NOMO-1 treated with dmso at 0.1 percent for 144 hours (cell line): ENCODE results near the gene LPAR1.
"Not testable (repeated sequence)": the region's sequence is repeated elsewhere in the genome, so short reads cannot be mapped to it uniquely, and the experiment has no call there.

ENCODE experiments used
- DNase-seq: peaks from one replicate; lab custom pipeline; 2025; ENCODE audit not compliant: unreplicated experiment; lab: John Stamatoyannopoulos, UW

LPAR1 gene

GRCh38 chr9:111038331-111039230 lies at the start of gene LPAR1:
Gene LPAR1 (minus strand): TSS chr9:111038470. CDS start chr9:110972117, 66,353 bp downstream.
- DNase-seq: no peak

DNA sequence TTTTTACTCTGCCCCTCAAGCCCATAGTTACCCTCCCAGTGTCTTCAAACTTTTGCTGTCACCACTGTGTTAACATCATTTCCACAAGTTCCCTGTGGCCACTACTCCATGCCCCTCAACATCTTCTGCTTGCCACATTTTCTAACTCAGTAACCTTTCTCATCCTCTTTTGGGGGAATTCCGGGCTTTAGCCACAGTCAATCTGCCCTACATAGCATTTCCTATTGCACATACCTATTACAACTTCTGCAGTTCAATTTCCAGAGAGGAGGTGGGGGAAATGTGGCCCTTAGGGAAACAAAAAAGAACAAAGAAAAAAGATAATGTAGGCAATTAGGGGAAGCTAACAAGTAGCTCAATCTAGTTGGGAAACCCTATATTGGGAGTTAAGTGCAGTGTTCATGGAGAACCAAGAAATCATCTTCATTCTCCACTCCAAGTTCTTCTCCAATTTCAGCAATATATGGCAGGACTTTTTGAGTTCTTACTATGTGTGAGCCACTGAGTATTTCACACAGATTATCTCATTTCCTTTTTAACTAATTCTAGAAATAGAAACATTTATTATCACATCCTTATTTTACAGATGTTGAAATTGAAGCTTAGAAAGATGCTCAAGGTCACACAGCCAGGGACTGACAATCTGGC lies 40.2 kb upstream of the LPAR1 start:
- peak; percentile 14 for DNase-seq

DNA sequence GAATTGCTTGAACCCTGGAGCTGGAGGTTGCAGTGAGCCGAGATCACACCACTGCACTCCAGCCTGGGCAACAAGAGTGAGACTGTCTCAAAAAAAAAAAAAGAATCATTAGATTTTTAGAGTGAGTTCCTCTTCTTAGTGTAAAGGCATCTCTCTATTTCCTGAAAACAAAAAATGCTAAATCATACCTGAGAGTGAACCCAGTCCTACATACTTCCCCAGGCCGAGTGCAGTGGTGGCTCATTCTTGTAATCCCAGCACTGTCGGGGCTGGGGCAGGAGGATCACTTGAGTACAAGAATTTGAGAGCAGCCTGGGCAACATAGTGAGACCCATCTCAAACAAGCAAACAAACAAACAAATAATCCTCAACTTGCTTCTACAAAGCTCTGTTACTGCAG lies 38.2 kb upstream of the LPAR1 start:
- peak; percentile 64 for DNase-seq

DNA sequence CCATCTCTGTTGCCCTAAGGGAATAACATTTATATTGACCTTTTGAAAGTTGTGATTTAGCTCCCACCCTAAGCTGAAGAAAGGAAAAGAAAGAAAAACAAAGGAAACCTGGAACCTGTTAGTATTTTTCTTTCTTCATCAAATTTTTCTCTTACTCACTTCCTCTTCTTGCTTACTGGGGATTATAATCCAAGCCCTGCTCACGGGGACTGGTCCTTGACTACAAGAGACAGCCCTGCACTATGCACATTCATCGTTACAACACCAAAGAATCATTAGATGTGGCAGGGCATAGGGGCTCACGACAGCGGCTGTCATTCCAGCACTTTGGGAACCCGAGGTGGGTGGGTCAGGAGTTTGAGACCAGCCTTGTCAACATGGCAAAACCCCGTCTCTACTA lies 37.8 kb upstream of the LPAR1 start:
- DNase-seq: peak; percentile 26

GRCh38 chr9:111074395-111074794 lies 36.1 kb upstream of the LPAR1 start:
- peak; percentile 85 for DNase-seq

DNA sequence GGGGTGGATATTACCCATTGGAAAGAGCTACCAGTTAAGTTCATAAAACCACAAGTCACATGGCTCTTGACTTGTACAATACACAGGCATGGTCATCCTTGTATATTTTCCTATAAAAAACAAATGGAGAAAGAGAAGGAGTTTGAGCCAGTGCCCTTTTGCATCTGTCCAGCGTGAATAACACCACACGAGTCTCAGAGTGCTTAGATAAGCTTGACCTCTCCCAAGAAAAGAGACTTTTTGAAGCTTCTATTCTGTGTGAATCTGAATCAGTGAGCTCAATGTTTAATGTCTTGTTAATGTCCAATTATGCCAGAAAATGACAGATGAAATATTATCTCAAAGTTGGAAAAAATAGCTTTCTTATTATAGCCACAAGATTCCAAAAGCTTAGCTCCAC lies 30.9 kb upstream of the LPAR1 start:
- DNase-seq: no peak

DNA sequence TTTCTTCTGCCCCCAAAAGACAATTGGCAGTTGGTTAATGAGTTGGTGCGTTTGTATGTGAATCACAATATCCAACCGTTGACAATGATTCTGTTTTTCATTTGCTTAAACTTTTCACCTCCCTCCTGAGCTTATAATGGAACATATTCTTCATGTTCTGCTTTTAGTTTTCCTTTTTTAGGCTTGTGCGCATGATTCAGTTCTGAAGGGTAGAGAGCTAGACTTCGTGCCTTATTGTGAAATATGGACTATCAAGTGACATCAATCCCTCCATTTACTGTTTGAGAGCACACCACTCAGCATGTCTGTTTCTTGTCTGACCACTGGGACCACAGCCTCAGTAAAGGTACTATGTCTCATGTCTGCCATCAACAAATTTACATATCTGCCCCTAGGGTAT lies 30.5 kb upstream of the LPAR1 start:
- DNase-seq: peak; percentile 55

DNA sequence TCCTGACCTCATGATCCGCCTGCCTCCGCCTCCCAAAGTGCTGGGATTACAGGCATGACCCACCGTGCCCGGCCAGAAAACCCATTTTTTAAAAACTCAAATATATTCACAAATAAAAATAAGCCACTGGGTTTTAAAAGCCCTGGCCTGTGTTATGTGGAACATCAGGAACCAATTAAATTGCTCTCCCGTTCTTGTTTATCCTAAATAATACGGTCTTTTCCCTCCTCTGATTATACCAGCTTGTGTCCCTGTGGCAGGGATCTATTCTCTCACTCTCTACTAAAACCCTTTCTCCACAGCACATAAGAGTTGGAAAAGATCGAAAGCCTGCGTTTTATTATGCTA lies 30.1 kb upstream of the LPAR1 start:
- no peak for DNase-seq

- DNase-seq: no peak
These were observed 28.2 kb upstream of the LPAR1 start for GRCh38 chr9:111066468-111066867.

DNA sequence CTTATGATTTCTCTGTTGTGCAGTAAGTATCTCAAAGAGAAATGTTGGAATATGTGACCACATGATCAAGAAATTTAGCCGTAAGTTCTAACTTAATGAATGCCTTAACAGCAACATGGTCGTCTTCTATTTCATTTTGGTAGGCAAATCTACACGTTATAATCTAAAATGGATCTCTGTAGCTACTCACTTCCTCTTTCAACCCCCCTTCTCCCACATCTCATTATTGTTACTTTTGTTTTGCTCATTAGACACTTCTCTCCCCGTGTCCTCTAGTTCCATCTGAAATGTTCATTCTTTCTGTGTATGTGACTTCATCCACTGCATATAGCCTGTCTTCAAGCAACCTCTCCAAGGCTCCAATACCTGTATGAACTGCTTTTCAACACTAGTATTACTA lies 27.1 kb upstream of the LPAR1 start:
- DNase-seq: peak; percentile 41

DNA sequence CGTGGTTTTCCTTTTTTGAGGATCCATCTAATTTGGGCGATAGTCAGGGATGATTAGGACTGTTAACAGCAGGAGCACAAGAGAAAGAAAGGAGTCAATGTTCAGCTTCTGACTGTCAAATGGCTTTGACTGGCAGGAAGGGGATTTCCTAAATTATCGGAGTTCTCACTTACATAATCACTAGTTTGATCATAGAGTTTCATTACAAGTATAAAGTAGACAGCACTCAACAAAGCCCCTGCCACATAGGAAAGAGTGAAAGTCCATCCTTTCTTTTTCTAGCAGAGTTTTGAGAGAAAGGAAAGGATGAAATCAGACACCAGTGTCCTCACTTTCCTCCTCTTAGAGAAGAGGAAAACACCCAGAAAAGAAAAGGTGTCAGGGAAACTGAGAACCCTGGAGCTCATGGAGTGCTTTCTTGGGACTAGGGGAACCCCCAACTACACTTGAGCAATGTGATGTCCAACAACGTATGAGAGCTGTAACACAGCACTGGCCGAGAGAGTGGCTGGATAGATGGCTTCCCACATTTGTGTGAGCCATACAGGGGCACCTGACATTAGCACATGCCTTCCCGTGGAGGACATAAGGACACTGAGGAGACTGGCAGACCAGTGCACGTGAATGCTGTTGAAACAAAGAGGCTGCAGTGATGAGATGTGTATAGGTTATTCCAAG lies 26.0 kb upstream of the LPAR1 start:
- no peak for DNase-seq

DNA sequence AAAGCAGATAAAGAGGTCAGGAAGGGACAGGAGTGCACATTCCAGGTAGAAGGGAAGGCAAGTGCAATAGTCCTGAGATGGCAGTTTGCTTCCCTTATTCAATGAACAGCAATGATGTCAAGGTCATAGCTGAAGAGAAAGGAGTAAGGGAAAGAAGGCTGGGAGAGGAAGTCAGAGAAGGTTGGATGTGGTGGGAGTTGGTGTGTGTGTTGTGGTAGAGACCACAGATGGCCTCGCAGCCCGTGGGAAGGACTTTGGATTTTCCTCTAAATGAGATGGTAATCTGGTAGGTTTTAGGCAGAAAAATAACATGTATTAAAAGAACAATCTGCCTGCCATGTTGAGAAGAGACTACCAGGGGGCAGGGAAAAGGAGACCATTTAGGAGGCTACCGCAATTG lies 25.1 kb upstream of the LPAR1 start:
- DNase-seq: no peak

- no peak for DNase-seq
These were observed 19.9 kb upstream of the LPAR1 start for GRCh38 chr9:111058166-111058565.

- no peak for DNase-seq
These were observed 18.3 kb upstream of the LPAR1 start for GRCh38 chr9:111056538-111056937.

DNA sequence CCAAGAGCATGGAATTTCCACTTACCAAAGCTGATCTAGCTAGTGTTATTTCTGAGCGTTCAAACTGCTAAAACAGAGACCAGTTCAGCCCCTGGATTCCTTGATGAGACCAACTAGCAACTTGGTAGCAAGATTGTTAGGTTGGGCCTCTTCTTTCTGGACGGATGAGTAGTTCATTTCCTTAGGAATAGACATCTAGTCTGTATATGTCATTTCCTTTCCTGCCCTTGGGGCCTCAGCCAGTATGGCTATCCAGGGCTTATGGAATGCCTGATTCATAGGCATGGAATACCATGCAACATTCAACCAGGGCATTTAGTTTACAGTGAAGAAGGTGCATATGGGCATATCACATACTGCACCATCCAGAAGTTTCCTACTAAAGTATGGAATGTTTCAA lies 14.5 kb upstream of the LPAR1 start:
- no peak for DNase-seq

DNA sequence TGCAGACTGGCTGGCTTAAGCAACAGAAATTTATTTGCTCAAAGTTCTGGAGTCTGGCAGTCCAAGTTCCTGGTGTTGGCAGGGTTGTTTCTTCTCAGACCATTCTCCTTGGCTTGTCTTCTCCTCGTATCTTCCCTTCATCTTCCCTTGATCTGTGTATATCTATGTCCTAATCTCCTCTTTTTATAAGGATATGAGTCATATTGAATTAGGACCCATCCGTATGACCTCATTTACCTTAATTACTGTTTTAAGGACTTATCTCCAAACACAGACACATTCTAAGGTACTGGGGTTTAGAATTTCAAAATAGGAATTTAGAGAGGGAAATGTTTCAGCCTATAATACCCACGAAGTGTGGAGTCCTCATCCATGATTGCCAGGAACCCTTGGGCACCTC lies 13.1 kb upstream of the LPAR1 start:
- no peak for DNase-seq

DNA sequence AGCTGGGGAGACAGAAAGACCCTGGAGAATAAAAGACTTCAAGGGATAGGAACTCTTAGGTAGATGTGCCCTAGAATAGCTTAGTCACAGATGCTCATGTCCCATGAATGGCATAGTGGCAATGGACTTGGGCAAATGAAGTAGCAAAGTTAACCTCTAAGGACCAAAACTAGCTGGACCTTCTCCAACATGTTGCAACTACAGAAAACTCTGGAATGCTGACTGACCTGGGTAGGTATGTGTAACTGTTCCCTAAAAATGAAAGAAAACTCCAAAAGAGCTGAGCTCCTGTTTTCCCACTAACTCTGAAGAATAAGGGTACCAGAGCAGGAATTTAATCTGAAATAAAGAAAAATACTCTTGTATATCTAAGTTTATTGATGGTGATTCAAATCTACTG lies 12.5 kb upstream of the LPAR1 start:
- DNase-seq: no peak

DNA sequence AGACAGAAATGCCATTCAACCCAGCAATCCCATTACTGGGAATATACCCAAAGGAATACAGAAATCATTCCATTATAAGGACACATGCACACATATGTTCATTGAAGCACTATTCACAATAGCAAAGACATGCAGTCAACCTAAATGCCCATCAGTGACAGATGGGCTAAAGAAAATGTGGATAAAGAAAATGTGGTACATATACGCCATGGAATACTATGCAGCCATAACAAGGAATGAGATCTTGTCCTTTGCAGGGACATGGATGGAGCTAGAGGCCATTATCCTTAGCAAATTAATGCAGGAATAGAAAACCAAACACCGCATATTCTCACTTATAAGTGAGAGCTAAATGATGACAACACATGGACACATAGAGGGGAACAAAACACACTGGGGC lies 9.0 kb upstream of the LPAR1 start:
- DNase-seq: not testable (repeated sequence)

DNA sequence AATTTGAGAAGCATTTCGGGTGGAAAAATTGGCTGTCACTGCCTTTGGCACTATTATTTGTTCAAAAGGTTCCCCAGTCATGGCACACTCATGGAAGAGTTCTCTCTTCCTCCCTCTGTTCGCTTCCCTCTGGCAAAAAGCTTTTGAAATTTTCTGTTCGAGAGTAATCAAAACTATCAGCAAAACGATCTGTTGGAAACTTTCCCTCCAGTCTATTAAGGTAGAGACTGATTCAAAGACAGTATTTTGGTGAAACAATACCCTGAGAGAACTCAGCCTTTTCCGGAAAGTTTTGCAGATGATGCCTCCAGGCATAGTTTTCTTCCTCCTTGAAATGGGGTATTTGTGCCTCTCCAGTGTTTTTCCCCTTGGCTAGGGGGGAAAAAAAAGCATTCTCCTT lies 3.6 kb upstream of the LPAR1 start:
- no peak for DNase-seq

DNA sequence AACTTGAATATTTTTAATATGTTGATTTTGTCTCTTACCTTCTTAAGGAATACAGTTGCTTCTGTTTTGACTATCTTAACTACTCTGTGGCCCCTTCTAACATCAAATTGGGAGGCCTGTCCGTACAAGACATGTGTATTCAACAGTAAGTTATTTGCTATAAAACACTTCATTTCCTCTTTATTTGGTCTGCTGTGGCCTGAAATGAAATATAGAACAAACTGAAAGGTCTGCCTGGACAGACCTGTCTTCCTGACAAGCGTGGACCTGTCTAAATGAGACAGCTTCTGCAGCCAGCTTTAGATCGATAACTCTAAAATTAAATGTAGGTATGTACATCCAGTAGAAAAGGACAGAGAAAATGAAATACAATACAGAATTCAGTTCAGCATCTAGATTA lies 2.2 kb upstream of the LPAR1 start:
- DNase-seq: no peak

DNA sequence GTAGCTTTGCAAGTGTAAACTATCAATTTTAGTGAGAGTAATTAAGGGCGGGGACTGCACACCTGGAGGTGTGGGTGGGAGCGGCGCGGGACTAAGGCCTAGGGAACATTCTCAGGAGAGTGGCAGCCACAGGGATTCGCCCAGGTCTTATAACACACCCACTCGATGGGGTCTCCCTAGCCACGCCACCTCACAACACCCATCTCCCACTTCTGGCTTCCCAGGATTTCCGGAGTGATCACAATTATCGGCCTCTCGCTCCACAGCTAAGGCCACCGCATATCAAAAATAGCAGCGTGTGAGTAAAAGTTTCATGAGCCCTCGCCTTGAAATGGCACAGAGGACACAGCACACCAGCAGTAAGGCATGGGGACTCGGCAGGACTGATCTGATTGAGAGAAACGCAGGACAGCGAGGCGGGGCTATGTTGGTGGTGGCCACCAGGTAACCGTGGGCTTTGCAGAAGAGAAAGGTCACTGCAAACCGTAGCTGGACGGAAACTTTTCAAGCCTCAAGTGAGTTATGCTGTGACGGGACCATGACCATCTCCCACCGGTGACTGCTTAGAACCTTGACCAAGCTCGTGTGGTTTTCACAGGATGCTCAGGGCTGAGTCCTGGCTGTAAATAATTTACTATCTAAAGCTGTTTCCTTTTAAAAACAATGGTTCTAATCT lies 1.1 kb upstream of the LPAR1 start:
- DNase-seq: no peak
